GM23338 (cell line): Measurements from ENCODE around the gene ZSWIM5.

Experiments
- CREB1 ChIP-seq: fragments of 250-450 bp; sonication (Bioruptor Pico); IDR thresholded peaks from 2 replicates; pipeline ENCODE4 v1.5.0; 2020; ENCODE audit warnings: low read depth, mild to moderate bottlenecking, moderate library complexity
- EZH2 ChIP-seq: fragments of 200-600 bp; sonication (generic); IDR thresholded peaks from one replicate; pipeline ENCODE4 v1.8.0; 2017; ENCODE audit warnings: antibody characterized with exemption, mild to moderate bottlenecking, low read depth; ENCODE audit not compliant: unreplicated experiment
- EZH2phosphoT487 ChIP-seq: fragments of 200-600 bp; sonication (generic); IDR thresholded peaks from one replicate; pipeline ENCODE4 v1.8.1; 2018; ENCODE audit warnings: antibody characterized with exemption; ENCODE audit not compliant: unreplicated experiment
- POLR2AphosphoS5 ChIP-seq: IDR thresholded peaks from 2 replicates; pipeline ENCODE4 v1.6.1; 2016; ENCODE audit warnings: antibody characterized with exemption, low read depth
- STAT1 ChIP-seq: IDR thresholded peaks from one replicate; pipeline ENCODE4 v1.6.1; 2016; ENCODE audit warnings: antibody characterized with exemption; ENCODE audit not compliant: unreplicated experiment
- ZNF114 ChIP-seq: fragments of 250-450 bp; sonication (Bioruptor Pico); IDR thresholded peaks from 2 replicates; pipeline ENCODE4 v1.5.0; 2020; ENCODE audit warnings: mild to moderate bottlenecking, moderate library complexity
- TF ChIP-seq, protein P1 (sequence below), 2 experiments: fragments of 200-600 bp in 1 of 2; sonication (generic) in 1 of 2; conservative IDR thresholded peaks; 2 replicates each; pipeline versions ENCODE4 v1.5.1 to v1.6.1; 2016 to 2017; ENCODE audit warnings: antibody characterized with exemption in 2 of 2, low read depth in 2 of 2, mild to moderate bottlenecking in 2 of 2, moderate library complexity in 1 of 2
- TF ChIP-seq, protein P2 (sequence below): IDR thresholded peaks from one replicate; pipeline ENCODE4 v1.6.1; 2018; ENCODE audit warnings: antibody characterized with exemption; ENCODE audit not compliant: unreplicated experiment
- TF ChIP-seq, protein P3 (sequence below): IDR thresholded peaks from 2 replicates; pipeline ENCODE4 v1.6.1; 2016; ENCODE audit warnings: antibody characterized with exemption

DNA sequence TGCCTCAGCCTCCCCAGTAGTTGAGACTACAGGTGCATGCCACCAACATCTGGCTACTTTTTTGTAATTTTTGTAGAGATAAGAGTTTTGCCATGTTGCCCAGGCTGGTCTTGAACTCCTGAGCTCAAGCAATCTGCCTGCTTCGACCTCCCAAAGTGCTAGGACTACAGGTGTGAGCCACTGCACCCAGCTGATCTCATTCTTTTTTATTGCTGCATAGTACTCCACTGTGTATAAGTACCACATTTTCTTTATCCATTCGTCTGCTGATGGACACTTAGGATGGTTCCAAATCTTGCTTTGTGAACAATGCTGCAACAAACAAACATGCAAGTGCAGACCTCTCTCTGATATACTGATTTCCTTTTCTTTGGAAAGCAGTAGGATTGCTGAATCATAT lies 134.8 kb downstream of the ZSWIM5 start:
- TF ChIP-seq, protein P1, sequence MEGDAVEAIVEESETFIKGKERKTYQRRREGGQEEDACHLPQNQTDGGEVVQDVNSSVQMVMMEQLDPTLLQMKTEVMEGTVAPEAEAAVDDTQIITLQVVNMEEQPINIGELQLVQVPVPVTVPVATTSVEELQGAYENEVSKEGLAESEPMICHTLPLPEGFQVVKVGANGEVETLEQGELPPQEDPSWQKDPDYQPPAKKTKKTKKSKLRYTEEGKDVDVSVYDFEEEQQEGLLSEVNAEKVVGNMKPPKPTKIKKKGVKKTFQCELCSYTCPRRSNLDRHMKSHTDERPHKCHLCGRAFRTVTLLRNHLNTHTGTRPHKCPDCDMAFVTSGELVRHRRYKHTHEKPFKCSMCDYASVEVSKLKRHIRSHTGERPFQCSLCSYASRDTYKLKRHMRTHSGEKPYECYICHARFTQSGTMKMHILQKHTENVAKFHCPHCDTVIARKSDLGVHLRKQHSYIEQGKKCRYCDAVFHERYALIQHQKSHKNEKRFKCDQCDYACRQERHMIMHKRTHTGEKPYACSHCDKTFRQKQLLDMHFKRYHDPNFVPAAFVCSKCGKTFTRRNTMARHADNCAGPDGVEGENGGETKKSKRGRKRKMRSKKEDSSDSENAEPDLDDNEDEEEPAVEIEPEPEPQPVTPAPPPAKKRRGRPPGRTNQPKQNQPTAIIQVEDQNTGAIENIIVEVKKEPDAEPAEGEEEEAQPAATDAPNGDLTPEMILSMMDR (conservative IDR thresholded peaks at IDR 0.05; ENCODE audit: low read depth in 2 of 2), result no peak
- TF ChIP-seq STAT1 (no peak), EZH2 (no peak), POLR2AphosphoS5 (no peak), EZH2phosphoT487 (no peak), CREB1 (CRISPR knock-in tag) (no peak), ZNF114 (CRISPR knock-in tag) (no peak)
- TF ChIP-seq, protein P2, sequence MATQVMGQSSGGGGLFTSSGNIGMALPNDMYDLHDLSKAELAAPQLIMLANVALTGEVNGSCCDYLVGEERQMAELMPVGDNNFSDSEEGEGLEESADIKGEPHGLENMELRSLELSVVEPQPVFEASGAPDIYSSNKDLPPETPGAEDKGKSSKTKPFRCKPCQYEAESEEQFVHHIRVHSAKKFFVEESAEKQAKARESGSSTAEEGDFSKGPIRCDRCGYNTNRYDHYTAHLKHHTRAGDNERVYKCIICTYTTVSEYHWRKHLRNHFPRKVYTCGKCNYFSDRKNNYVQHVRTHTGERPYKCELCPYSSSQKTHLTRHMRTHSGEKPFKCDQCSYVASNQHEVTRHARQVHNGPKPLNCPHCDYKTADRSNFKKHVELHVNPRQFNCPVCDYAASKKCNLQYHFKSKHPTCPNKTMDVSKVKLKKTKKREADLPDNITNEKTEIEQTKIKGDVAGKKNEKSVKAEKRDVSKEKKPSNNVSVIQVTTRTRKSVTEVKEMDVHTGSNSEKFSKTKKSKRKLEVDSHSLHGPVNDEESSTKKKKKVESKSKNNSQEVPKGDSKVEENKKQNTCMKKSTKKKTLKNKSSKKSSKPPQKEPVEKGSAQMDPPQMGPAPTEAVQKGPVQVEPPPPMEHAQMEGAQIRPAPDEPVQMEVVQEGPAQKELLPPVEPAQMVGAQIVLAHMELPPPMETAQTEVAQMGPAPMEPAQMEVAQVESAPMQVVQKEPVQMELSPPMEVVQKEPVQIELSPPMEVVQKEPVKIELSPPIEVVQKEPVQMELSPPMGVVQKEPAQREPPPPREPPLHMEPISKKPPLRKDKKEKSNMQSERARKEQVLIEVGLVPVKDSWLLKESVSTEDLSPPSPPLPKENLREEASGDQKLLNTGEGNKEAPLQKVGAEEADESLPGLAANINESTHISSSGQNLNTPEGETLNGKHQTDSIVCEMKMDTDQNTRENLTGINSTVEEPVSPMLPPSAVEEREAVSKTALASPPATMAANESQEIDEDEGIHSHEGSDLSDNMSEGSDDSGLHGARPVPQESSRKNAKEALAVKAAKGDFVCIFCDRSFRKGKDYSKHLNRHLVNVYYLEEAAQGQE, result no peak
- TF ChIP-seq, protein P3, sequence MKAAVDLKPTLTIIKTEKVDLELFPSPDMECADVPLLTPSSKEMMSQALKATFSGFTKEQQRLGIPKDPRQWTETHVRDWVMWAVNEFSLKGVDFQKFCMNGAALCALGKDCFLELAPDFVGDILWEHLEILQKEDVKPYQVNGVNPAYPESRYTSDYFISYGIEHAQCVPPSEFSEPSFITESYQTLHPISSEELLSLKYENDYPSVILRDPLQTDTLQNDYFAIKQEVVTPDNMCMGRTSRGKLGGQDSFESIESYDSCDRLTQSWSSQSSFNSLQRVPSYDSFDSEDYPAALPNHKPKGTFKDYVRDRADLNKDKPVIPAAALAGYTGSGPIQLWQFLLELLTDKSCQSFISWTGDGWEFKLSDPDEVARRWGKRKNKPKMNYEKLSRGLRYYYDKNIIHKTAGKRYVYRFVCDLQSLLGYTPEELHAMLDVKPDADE, result no peak
